Astrocyte of the hippocampus (primary cell): Measurements from ENCODE around the gene ADAT2.

Source experiments
- DNase-seq: peaks from one replicate; pipeline ENCODE4 v3.0.0; 2011; ENCODE audit warnings: low read depth, low spot score

Gene ADAT2

GRCh38 chr6:143397227-143398222, 53.0 kb downstream of the ADAT2 start:
- DNase-seq, result peak; percentile 98

GRCh38 chr6:143396497-143397226, 53.8 kb downstream of the ADAT2 start:
- peak; percentile 35 for DNase-seq

GRCh38 chr6:143395699-143396098, 54.8 kb downstream of the ADAT2 start:
- no peak for DNase-seq

- peak; percentile 33 for DNase-seq
These were observed 56.1 kb downstream of the ADAT2 start for GRCh38 chr6:143394389-143394788.

GRCh38 chr6:143390278-143390677, 60.2 kb downstream of the ADAT2 start:
- no peak for DNase-seq

- no peak for DNase-seq
These were observed 64.9 kb downstream of the ADAT2 start for GRCh38 chr6:143385636-143386035.

GRCh38 chr6:143376861-143377260, 73.6 kb downstream of the ADAT2 start:
- DNase-seq, result peak; percentile 66

- no peak for DNase-seq
These were observed 74.1 kb downstream of the ADAT2 start for GRCh38 chr6:143376375-143376774.

- DNase-seq, result no peak
These were observed 75.4 kb downstream of the ADAT2 start for GRCh38 chr6:143375022-143375585.

GRCh38 chr6:143374014-143374413, 76.5 kb downstream of the ADAT2 start:
- no peak for DNase-seq
